COLO829 (cell line): Measurements from ENCODE around the gene PMFBP1.
A peak's percentile ranks its signal among the peaks of the same experiment; 100 is the strongest.

Experiments used
- DNase-seq: peaks from one replicate; pipeline ENCODE4 v3.0.0; 2012; ENCODE audit warnings: low spot score

The PMFBP1 gene

GRCh38 chr16:72172105-72173034 is at the start of gene PMFBP1:
TSS of gene PMFBP1 (minus strand) at chr16:72172155. CDS start at chr16:72171208, 947 bp downstream.
- DNase-seq: peak; percentile 20

- DNase-seq: no peak
Measured at GRCh38 chr16:72221630-72222024, 49.7 kb upstream of the PMFBP1 start.

- no peak for DNase-seq
Measured at GRCh38 chr16:72220875-72221629, 49.1 kb upstream of the PMFBP1 start.

GRCh38 chr16:72219282-72219681 is 47.3 kb upstream of the PMFBP1 start:
- DNase-seq: no peak

GRCh38 chr16:72216767-72217166 is 44.8 kb upstream of the PMFBP1 start:
- no peak for DNase-seq

- DNase-seq: no peak
Measured at GRCh38 chr16:72214821-72215220, 42.9 kb upstream of the PMFBP1 start.

GRCh38 chr16:72211110-72211509 is 39.2 kb upstream of the PMFBP1 start:
- no peak for DNase-seq

- DNase-seq: no peak
Measured at GRCh38 chr16:72210555-72210954, 38.6 kb upstream of the PMFBP1 start.

- no peak for DNase-seq
Measured at GRCh38 chr16:72210072-72210471, 38.1 kb upstream of the PMFBP1 start.

GRCh38 chr16:72206299-72206698 is 34.3 kb upstream of the PMFBP1 start:
- DNase-seq: no peak

GRCh38 chr16:72203401-72203800 is 31.4 kb upstream of the PMFBP1 start:
- no peak for DNase-seq

GRCh38 chr16:72202014-72202413 is 30.1 kb upstream of the PMFBP1 start:
- DNase-seq: no peak

GRCh38 chr16:72201387-72201786 is 29.4 kb upstream of the PMFBP1 start:
- no peak for DNase-seq

GRCh38 chr16:72199761-72200337 is 27.9 kb upstream of the PMFBP1 start:
- no peak for DNase-seq

GRCh38 chr16:72198771-72199201 is 26.8 kb upstream of the PMFBP1 start:
- no peak for DNase-seq

GRCh38 chr16:72198021-72198711 is 26.2 kb upstream of the PMFBP1 start:
- peak; percentile 45 for DNase-seq

GRCh38 chr16:72197545-72197944 is 25.6 kb upstream of the PMFBP1 start:
- DNase-seq: no peak

GRCh38 chr16:72195609-72196008 is 23.7 kb upstream of the PMFBP1 start:
- no peak for DNase-seq

- DNase-seq: no peak
Measured at GRCh38 chr16:72191551-72191950, 19.6 kb upstream of the PMFBP1 start.

GRCh38 chr16:72189865-72190371 is 18.0 kb upstream of the PMFBP1 start:
- peak; percentile 29 for DNase-seq

GRCh38 chr16:72188541-72188940 is 16.6 kb upstream of the PMFBP1 start:
- DNase-seq: no peak

GRCh38 chr16:72187551-72187950 is 15.6 kb upstream of the PMFBP1 start:
- DNase-seq: no peak
